ENCODE data around the gene TEAD1. TPM values are rescaled to one million over a fixed set of nuclear protein-coding genes. Genes with fewer than 3 reads are reported as not detected.

The TEAD1 gene
- total RNA-seq, 1 donor, result under 0.01 TPM

GRCh38 chr11:12963792-12964536 is 289.7 kb downstream of the TEAD1 start:
- DNase-seq (ENCODE audit: low read depth in 2 of 3, low spot score in 2 of 3), result peak; percentile 7 to 78 (median 51)

- no peak for DNase-seq (ENCODE audit: low read depth in 2 of 3, low spot score in 2 of 3)
Observed at GRCh38 chr11:12964650-12965049, 290.4 kb downstream of the TEAD1 start.

- no peak for DNase-seq (ENCODE audit: low read depth in 2 of 3, low spot score in 2 of 3)
Observed at GRCh38 chr11:12966002-12966401, 291.8 kb downstream of the TEAD1 start.

GRCh38 chr11:12968101-12968500 is 293.9 kb downstream of the TEAD1 start:
- DNase-seq (ENCODE audit: low read depth in 2 of 3, low spot score in 2 of 3), result no peak

- no peak for DNase-seq (ENCODE audit: low read depth in 2 of 3, low spot score in 2 of 3)
Observed at GRCh38 chr11:12968826-12969225, 294.6 kb downstream of the TEAD1 start.

- no peak for DNase-seq (ENCODE audit: low read depth in 2 of 3, low spot score in 2 of 3)
Observed at GRCh38 chr11:12971955-12972354, 297.7 kb downstream of the TEAD1 start.

GRCh38 chr11:12973528-12974181 is 299.4 kb downstream of the TEAD1 start:
- no peak for DNase-seq (ENCODE audit: low read depth in 2 of 3, low spot score in 2 of 3)

GRCh38 chr11:12975195-12975594 is 301.0 kb downstream of the TEAD1 start:
- peak in 1 of 3 donors; percentile 14 for DNase-seq (ENCODE audit: low read depth in 2 of 3, low spot score in 2 of 3)

- peak in 1 of 3 donors; percentile 16 for DNase-seq (ENCODE audit: low read depth in 2 of 3, low spot score in 2 of 3)
Observed at GRCh38 chr11:12979928-12980689, 305.9 kb downstream of the TEAD1 start.

- no peak for DNase-seq (ENCODE audit: low read depth in 2 of 3, low spot score in 2 of 3)
Observed at GRCh38 chr11:12981676-12982522, 307.7 kb downstream of the TEAD1 start.

GRCh38 chr11:12983336-12983735 is 309.1 kb downstream of the TEAD1 start:
- no peak for DNase-seq (ENCODE audit: low read depth in 2 of 3, low spot score in 2 of 3)

- no peak for DNase-seq (ENCODE audit: low read depth in 2 of 3, low spot score in 2 of 3)
Observed at GRCh38 chr11:12986194-12986898, 312.1 kb downstream of the TEAD1 start.

GRCh38 chr11:12989428-12990161 is 315.4 kb downstream of the TEAD1 start:
- no peak for DNase-seq (ENCODE audit: low read depth in 2 of 3, low spot score in 2 of 3)

GRCh38 chr11:12990162-12990480 is 315.9 kb downstream of the TEAD1 start:
- DNase-seq (ENCODE audit: low read depth in 2 of 3, low spot score in 2 of 3), result no peak

GRCh38 chr11:12991426-12991825 is 317.2 kb downstream of the TEAD1 start:
- DNase-seq (ENCODE audit: low read depth in 2 of 3, low spot score in 2 of 3), result no peak

GRCh38 chr11:12993626-12994025 is 319.4 kb downstream of the TEAD1 start:
- no peak for DNase-seq (ENCODE audit: low read depth in 2 of 3, low spot score in 2 of 3)
